HG03064 (cell line): Measurements from ENCODE around the gene GAB3.
"Not testable (repeated sequence)": the region's sequence is repeated elsewhere in the genome, so short reads cannot be mapped to it uniquely, and the experiment has no call there.

Source experiments
- ATAC-seq: cut with Tn5 transposase; IDR thresholded peaks from one replicate; pipeline ENCODE4 v1.9.1; 2021; ENCODE audit warnings: low read depth; ENCODE audit not compliant: unreplicated experiment

Gene GAB3

GRCh38 chrX:154724993-154725756 is 25.7 kb downstream of the GAB3 start:
- no peak for ATAC-seq

DNA sequence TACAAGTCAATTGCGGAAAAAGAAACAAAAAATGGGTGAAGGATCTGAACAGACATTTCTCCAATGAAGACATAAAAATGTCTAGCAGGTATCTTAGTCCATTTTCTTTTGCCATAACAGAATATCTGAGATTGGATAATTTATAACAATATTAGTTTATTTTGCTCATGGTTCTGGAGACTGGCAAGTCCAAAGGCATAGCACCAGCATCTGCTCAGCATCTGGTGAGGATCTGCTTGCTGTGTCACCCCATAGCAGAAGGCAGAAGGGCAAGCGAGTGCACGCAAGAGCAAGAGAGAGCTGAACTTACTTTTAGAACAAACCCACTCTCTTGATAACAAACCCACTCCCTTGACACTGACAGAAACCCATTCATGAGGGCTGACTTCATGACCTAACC is 29.7 kb downstream of the GAB3 start:
- ATAC-seq = no peak

GRCh38 chrX:154720067-154720466 is 30.8 kb downstream of the GAB3 start:
- no peak for ATAC-seq

DNA sequence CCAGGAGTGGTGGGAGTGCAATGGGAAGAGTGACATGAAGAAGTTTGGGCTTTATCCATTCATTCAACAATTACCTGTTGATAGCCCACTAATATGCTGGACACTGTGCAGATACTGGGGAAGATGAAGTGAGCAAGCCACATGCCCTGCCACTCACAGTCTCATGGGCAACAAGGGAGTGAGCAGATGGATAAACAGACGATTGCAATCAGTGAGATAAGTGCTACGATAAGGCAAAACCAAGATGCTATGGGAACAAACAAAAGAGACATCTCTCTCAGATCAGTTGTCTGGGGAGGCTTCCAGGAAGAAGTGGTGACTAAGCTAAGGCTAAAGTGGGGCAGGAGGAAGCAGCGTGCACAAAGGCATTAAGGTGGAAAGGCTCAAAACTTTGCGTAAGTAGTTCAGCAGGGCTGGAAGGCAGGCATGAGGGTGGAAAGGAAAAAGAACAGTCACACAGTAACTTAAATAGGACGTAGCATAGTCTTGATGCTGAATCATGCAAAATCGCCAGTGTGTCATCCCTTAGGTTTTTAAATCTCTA is 31.7 kb downstream of the GAB3 start:
- ATAC-seq = no peak

GRCh38 chrX:154718616-154719015 is 32.3 kb downstream of the GAB3 start:
- ATAC-seq = no peak

GRCh38 chrX:154717824-154718223 is 33.1 kb downstream of the GAB3 start:
- ATAC-seq = no peak

GRCh38 chrX:154715825-154716224 is 35.1 kb downstream of the GAB3 start:
- ATAC-seq = no peak

DNA sequence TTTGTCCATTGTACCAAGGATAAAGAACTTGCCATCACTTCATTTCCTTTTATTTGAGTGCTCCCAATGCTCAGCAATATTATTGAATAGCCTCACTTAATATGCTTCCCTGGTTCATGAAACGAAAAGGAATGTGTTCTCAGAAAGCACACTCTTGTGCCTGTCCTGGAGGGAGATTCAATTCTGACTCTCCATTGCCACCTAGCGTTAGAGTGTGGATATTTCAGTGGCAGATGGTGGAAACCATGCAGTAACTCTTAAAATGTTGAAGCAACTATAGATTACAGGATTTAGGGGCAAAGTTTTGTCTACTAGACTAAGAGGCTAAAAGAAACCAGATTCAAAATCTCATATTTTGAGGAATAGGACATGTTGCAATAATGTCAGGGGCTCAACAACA is 36.0 kb downstream of the GAB3 start:
- ATAC-seq = no peak

GRCh38 chrX:154712781-154713740 is 37.8 kb downstream of the GAB3 start:
- ATAC-seq = peak; percentile 84

DNA sequence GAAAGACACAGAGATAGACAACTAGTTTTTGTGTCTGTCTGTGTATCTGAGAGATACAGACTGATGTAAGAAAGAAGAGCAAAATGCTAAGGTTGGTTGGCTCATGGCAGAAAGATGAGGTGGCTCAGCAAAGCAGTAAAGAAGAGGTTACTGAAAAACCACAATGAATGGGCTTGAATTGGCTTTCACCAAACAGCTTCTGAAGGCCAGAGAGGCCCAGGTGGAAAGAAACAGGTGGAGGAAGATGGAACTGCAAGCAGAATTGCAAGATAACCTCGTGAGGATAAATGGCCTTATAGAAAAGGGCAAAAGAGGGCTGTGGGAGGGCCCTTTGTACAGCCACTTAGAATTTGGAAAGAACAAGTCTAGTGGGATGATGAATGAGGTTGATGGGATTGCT is 39.6 kb downstream of the GAB3 start:
- ATAC-seq = no peak

DNA sequence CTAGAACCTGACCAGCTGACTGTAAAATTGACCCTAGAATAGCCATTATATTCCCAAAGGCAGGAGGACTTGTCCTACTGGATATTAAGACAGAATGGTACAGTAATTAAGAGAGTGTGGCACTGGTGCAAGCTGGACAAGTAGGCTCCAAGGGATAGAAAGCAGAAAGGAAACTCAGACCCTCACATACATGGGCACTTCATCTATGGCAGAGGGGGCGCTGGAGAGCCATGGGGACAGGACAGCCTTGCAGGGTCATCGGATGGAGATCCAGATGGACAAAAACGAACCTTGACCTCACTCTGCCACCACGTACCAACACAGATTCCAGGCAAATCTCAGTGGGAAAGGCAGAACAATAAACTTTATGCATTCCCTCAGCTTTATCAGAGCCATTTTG is 40.6 kb downstream of the GAB3 start:
- no peak for ATAC-seq

DNA sequence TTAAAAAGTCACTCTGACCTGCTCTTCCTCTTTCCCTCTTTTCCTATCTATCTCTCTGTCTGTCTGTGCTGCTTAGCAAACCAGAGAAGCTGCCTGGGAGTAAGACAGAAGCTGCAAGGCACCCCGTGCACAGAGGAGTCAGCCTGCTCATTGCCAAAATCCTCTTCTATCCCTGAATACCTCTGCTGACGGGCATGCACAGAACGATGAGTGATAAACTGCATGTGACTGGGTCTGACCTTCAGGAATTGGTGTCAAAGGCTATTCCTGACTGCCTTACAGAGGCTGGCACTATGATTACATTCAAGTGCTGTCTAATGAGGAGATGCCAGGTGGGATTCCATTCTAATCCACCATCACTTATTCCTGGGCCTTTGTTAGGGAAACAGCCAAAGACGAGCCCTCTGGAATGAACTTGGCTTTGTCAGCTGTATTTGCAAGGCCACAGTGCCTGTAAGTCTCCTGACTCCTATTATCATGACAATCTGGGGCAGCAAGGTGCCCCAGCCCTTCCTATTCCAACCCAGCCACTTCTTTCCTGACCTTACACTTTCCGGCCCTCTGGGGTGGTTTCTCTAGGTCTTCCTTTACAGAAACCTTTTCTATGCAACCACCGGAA is 52.1 kb downstream of the GAB3 start:
- no peak for ATAC-seq

- no peak for ATAC-seq
Measured at GRCh38 chrX:154696676-154697045, 54.2 kb downstream of the GAB3 start.

DNA sequence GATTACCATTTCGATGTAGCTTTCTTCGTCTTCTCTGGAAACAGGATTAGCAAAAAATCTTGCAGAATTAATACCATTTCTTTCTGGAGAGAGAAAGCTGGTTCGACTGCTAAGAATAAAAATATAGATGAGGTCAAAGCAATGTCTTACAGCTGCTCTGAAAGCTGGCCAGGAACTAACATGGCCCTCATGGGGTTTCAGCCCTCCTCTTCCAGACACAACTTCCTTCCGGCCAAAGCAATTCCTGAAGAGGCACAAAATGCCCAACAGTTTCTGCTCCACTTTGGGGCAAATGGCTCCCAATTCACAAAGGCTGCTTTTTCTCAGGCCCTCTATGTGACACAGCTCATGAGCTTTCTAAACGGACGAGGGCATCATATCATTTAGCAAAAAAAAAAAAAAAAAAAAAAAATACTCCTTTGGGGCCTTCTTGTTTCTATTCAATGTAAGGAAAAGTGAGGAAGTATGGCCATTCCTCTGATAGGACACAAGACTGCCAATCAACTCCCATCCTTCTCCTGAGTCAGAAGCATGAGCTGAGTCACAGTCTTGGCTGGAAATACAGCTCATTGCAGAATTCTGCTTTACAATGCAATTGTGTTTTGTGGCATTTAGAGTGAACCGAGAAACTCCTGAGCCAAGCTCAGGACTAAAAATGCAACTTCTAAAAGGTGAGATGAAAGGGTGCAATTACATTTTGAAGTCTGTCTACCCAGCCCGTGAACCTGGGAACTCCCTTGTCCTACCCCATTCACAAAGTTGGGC is 54.8 kb downstream of the GAB3 start:
- no peak for ATAC-seq

DNA sequence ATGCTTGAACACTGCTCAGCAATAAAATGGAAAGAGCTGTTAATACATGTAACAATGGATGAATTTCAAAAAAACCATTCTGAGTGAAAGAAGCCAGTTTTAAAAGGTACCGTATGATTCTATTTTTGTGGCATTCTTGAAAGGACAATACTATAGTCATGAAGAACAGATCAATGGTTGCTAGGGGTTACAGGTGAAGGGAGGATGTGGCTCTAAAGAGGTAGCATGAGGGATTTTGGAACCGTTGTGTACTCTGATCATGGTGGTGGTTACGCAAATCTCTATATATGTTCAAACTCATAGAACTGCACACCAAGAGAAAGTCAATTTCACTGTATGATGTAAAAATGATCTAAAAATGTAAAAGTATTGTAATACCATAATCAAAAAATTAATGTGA is 57.5 kb downstream of the GAB3 start:
- no peak for ATAC-seq

- not testable (repeated sequence) for ATAC-seq
Measured at GRCh38 chrX:154690438-154690837, 60.4 kb downstream of the GAB3 start.

DNA sequence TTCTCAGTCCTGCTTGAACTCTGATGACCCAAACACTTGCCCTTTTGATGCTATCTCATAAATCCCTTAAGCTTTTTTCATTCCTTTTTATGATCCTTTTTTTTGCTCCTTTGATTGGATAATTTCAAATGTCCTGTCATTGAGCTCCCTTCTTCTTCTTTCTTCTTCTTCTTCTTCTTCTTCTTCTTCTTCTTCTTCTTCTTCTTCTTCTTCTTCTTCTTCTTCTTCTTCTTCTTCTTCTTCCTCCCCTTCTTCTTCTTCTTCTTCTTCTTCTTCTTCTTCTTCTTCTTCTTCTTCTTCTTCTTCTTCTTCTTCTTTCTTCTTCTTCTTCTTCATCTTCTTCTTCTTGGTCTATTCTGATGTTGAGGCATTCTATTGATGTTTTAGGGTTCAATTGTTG is 78.8 kb downstream of the GAB3 start:
- not testable (repeated sequence) for ATAC-seq

DNA sequence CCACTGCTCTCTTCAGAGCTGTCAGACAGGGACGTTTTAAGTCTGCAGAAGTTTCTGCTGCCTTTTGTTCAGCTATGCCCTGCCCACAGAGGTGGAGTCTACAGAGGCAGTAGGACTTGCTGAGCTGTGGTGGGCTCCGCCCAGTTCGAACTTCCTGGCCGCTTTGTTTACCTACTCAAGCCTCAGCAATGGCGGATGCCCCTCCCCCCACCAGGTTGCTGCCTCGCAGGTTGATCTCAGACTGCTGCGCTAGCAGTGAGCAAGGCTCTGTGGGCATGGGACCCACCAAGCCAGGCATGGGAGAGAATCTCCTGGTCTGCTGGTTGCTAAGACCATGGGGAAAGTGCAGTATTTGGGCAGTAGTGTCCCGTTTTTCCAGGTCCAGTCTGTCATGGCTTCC is 80.0 kb downstream of the GAB3 start:
- not testable (repeated sequence) for ATAC-seq

DNA sequence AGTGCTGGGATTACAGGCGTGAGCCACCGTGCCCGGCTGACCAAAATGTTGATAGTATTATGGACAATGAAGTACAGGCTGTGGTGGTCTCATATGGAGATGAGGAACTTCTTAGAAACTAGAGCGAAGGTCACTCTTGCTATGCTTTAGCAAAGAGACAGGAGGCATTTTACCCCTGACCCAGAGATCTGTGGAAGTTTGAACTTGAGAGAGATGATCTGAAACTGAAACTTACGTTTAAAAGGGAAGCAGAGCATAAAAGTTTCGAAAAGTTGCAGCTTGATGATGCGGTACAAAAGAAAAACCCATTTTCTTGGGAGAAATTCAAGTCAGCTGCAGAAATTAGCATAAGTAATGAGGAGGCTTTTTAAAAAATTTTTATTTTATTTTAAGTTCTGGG is 89.0 kb downstream of the GAB3 start:
- no peak for ATAC-seq

DNA sequence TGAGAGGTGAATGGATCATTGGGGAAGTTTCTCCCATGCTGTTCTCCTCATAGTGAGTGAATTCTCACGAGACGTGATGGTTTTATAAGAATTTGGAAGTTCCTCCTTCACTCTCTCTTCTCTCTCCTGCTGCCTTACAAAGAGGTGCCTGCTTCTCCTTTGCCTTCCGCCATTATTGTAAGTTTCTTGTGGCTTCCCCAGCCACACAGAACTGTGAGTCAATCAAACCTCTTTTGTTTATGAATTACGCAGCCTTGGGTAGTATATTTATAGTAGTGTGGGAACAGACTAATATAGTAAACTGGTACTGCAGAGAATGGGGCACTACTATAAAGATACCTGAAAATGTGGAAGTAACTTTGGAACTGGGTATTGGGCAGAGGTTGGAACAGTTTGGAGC is 89.7 kb downstream of the GAB3 start:
- ATAC-seq = no peak
